ENCODE measurements around the gene BCOR. TPM values are rescaled to one million over a fixed set of nuclear protein-coding genes. Genes with fewer than 3 reads are reported as not detected.

The BCOR gene
- total and polyA plus RNA-seq, 2 of the 13 experiments (the other 11 are each of a cell fraction or from before 2014, with no cell fraction given): 14.3 to 15.2 TPM

- peak; percentile 31 for TF ChIP-seq ZNF687 (CRISPR knock-in tag; IDR thresholded peaks at IDR 0.05)
- peak; percentile 12; the same call in 1 of the 2 replicates for TF ChIP-seq PHF8 (CRISPR knock-in tag; IDR thresholded peaks at IDR 0.05)
- no peak for TF ChIP-seq STAG1 (CRISPR knock-in tag; IDR thresholded peaks at IDR 0.05)
- TF ChIP-seq ZNF629 (CRISPR knock-in tag; conservative IDR thresholded peaks at IDR 0.05): no peak
- TF ChIP-seq TCF7L2 (IDR thresholded peaks at IDR 0.05; ENCODE audit: low read depth, low read length): no peak
- TF ChIP-seq PRPF4 (IDR thresholded peaks at IDR 0.05; ENCODE audit: low read depth, low read length, poor library complexity, severe bottlenecking): no peak
- TF ChIP-seq SKIL (CRISPR knock-in tag; IDR thresholded peaks at IDR 0.05; ENCODE audit: borderline replicate concordance): no peak
- TF ChIP-seq POGK (CRISPR knock-in tag; conservative IDR thresholded peaks at IDR 0.05): no peak
- TF ChIP-seq ZNF362 (CRISPR knock-in tag; IDR thresholded peaks at IDR 0.05; ENCODE audit: borderline replicate concordance): no peak
- TF ChIP-seq ZNF780A (CRISPR knock-in tag; IDR thresholded peaks at IDR 0.05): no peak
- TF ChIP-seq CEBPZ (IDR thresholded peaks at IDR 0.05; ENCODE audit: low read length): no peak
- TF ChIP-seq TAF15 (IDR thresholded peaks at IDR 0.05; ENCODE audit: low read depth, low read length, poor library complexity, severe bottlenecking): no peak
- no peak for TF ChIP-seq FOXK1 (CRISPR knock-in tag; IDR thresholded peaks at IDR 0.05; ENCODE audit: borderline replicate concordance, low read depth)
- TF ChIP-seq ZNF282 (IDR thresholded peaks at IDR 0.05; ENCODE audit: partially characterized antibody): no peak
- no peak for TF ChIP-seq ZC3H13 (CRISPR knock-in tag; IDR thresholded peaks at IDR 0.05)
These were observed 8.3 kb upstream of the BCOR start (continued) for GRCh38 chrX:40105835-40106675.
